ENCODE results near the gene HYDIN. TPM values are rescaled to one million over a fixed set of nuclear protein-coding genes. Genes with fewer than 3 reads are reported as not detected.

HYDIN gene
- polyA plus RNA-seq, 1 of the 3 experiments (the other 2 are of a cell fraction), result 0.33 TPM

- TF ChIP-seq RAD21 (IDR thresholded peaks at IDR 0.05; ENCODE audit: low read length) (no peak), ELF1 (IDR thresholded peaks at IDR 0.05) (no peak), POLR2AphosphoS5 (IDR thresholded peaks at IDR 0.05; ENCODE audit: low read depth, low read length) (no peak), REST (IDR thresholded peaks at IDR 0.05; ENCODE audit: low read depth, low read length) (no peak), EZH2phosphoT487 (IDR thresholded peaks at IDR 0.05; ENCODE audit: borderline replicate concordance, low read depth) (no peak), EP300 (IDR thresholded peaks at IDR 0.05; ENCODE audit: borderline replicate concordance in 1 of 2, low read depth in 1 of 2, low read length in 1 of 2) (no peak), USF1 (IDR thresholded peaks at IDR 0.05; ENCODE audit: borderline replicate concordance, low read depth) (no peak), RFX5 (IDR thresholded peaks at IDR 0.05; ENCODE audit: low read length) (no peak), SIN3A (IDR thresholded peaks at IDR 0.05; ENCODE audit: borderline replicate concordance, low read depth, low read length) (no peak), NRF1 (IDR thresholded peaks at IDR 0.05; ENCODE audit: low read depth, low read length) (no peak), FOXM1 (IDR thresholded peaks at IDR 0.05; ENCODE audit: low read depth) (no peak), CTCF (IDR thresholded peaks at IDR 0.05) (no peak)
- CTCF ChIA-PET, result interaction anchor here (1.6 to 9.6 kb wide), 3 partner anchors 13 to 87 kb away, joined by 3 to 181 read pairs (median 8); partner anchors contain the start of gene MTSS2
- H3K4me1 ChIP-seq (ENCODE audit: control insufficient read depth in 1 of 2, insufficient read depth in 2 of 2, low read depth in 1 of 2, low read length in 1 of 2), result peaks cover 5 to 9% of the 10 kb centered on the region in 2 experiments; a peak in 3 of 4 replicates
- no peaks in the 10 kb centered on the region for H3K9me2 ChIP-seq
- H3K9me3 ChIP-seq, result no peaks in the 10 kb centered on the region
- POLR2A ChIA-PET, result no interaction called here
- H3F3A ChIP-seq (replicated peaks; ENCODE audit: insufficient read depth), result peaks cover 11% of the 10 kb centered on the region
- H3K4me3 ChIP-seq (ENCODE audit: low read depth in 2 of 2, low read length in 1 of 2), result no peak overlapping the region
- H3K27me3 ChIP-seq (ENCODE audit: insufficient read depth), result no peaks in the 10 kb centered on the region
- H2AFZ ChIP-seq (ENCODE audit: low read depth), result no peak overlapping the region
- WGBS (ENCODE audit: low lambda C conversion rate), result 97% methylated on average over 5 of the region's 8 CpGs
- H3K79me2 ChIP-seq (ENCODE audit: insufficient read depth), result no peaks in the 10 kb centered on the region
- H3K4me2 ChIP-seq, result no peak overlapping the region
- H3K9ac ChIP-seq, result no peak overlapping the region
- no peak overlapping the region for H3K27ac ChIP-seq (ENCODE audit: low read depth in 2 of 2, low read length in 1 of 2)
- no peaks in the 10 kb centered on the region for H4K20me1 ChIP-seq (ENCODE audit: insufficient read depth)
- no peak for DNase-seq
- peaks cover 7 to 25% of the 10 kb centered on the region in 2 experiments for H3K36me3 ChIP-seq (replicated peaks in 1 of 2; ENCODE audit: control insufficient read depth in 1 of 2, insufficient read depth in 2 of 2, low read length in 1 of 2)
Measured at GRCh38 chr16:70766176-70766575, 464.3 kb downstream of the HYDIN start.
